Measurements from ENCODE around the gene CD164.

GRCh38 chr6:109373762-109374161 lies 8.5 kb downstream of the CD164 start:
- TF ChIP-seq POLR2A (IDR thresholded peaks at IDR 0.05; ENCODE audit: low read length), result no peak
- TF ChIP-seq GATA1 (IDR thresholded peaks at IDR 0.05; ENCODE audit: low read depth, low read length), result no peak

Data from erythroblast (primary cell).